Type B pancreatic cell (in vitro differentiated cells): Measurements from ENCODE around the gene ARMC5. TPM values are rescaled to one million over a fixed set of nuclear protein-coding genes. Genes with fewer than 3 reads are reported as not detected.
"Not testable (repeated sequence)": the region's sequence is repeated elsewhere in the genome, so short reads cannot be mapped to it uniquely, and the experiment has no call there.

Experiments
- DNase-seq: peaks from one replicate; pipeline ENCODE4 v3.0.0; 2021; ENCODE audit warnings: mixed read lengths; ENCODE audit not compliant: unreplicated experiment; ENCODE audit errors: extremely low spot score
- H3K27ac Mint-ChIP-seq: 2 replicates; pipeline ENCODE4 v1.8.0; 2021; ENCODE audit warnings: mild to moderate bottlenecking, mixed read lengths
- H3K27me3 Mint-ChIP-seq: 2 replicates; pipeline ENCODE4 v1.8.0; 2021; ENCODE audit warnings: mixed read lengths
- H3K36me3 Mint-ChIP-seq: 2 replicates; pipeline ENCODE4 v1.8.0; 2021; ENCODE audit warnings: mixed read lengths
- H3K4me1 Mint-ChIP-seq: one replicate; pipeline ENCODE4 v1.8.0; 2021; ENCODE audit warnings: mixed read lengths; ENCODE audit not compliant: unreplicated experiment
- H3K4me3 Mint-ChIP-seq: 2 replicates; pipeline ENCODE4 v1.8.0; 2021; ENCODE audit warnings: mild to moderate bottlenecking, mixed read lengths
- H3K9me3 Mint-ChIP-seq: 2 replicates; pipeline ENCODE4 v1.8.0; 2021; ENCODE audit warnings: mixed read lengths
- total RNA-seq: library from RNA; stranded (reverse); gene quantifications from 2 replicates; pipeline ENCODE4 v1.2.1, GENCODE V29; 2021; ENCODE audit warnings: low replicate concordance
- TF ChIP-seq, protein P1 (sequence below): fragments of 200-600 bp; sonication (generic); conservative IDR thresholded peaks from 2 replicates; pipeline ENCODE4 v1.5.0; 2021; ENCODE audit warnings: antibody characterized with exemption, mild to moderate bottlenecking

Gene ARMC5
- total RNA-seq, 1 donor from 2014 or later = 11.1 TPM

DNA sequence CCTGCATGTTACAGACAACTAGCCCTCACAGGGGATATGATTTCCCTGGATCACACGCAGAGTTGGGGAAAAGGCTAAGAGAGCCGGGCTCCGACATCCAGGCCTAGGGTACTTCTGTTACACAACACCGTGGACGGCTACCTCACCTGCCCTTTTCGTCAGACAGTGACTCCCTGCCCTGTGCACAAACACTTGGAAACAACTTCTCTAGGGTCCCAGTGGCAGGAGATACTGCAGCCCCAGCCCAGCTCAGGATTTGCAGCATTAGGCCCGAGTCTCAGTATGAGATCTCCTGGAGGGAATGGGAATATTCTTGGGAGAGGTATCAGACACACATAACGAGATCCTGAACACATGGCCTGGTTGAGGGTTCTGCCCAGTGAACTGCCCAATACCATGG is 40.6 kb downstream of the ARMC5 start:
- Mint-ChIP-seq H3K27me3 (no peaks in the 10 kb centered on the region), H3K9me3 (no peaks in the 10 kb centered on the region), H3K4me1 (peaks cover under 1% of the 10 kb centered on the region), H3K36me3 (peaks cover 5% of the 10 kb centered on the region), H3K27ac (no peak overlapping the region), H3K4me3 (no peak overlapping the region)
- DNase-seq = no peak
- TF ChIP-seq, protein P1, sequence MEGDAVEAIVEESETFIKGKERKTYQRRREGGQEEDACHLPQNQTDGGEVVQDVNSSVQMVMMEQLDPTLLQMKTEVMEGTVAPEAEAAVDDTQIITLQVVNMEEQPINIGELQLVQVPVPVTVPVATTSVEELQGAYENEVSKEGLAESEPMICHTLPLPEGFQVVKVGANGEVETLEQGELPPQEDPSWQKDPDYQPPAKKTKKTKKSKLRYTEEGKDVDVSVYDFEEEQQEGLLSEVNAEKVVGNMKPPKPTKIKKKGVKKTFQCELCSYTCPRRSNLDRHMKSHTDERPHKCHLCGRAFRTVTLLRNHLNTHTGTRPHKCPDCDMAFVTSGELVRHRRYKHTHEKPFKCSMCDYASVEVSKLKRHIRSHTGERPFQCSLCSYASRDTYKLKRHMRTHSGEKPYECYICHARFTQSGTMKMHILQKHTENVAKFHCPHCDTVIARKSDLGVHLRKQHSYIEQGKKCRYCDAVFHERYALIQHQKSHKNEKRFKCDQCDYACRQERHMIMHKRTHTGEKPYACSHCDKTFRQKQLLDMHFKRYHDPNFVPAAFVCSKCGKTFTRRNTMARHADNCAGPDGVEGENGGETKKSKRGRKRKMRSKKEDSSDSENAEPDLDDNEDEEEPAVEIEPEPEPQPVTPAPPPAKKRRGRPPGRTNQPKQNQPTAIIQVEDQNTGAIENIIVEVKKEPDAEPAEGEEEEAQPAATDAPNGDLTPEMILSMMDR = no peak

DNA sequence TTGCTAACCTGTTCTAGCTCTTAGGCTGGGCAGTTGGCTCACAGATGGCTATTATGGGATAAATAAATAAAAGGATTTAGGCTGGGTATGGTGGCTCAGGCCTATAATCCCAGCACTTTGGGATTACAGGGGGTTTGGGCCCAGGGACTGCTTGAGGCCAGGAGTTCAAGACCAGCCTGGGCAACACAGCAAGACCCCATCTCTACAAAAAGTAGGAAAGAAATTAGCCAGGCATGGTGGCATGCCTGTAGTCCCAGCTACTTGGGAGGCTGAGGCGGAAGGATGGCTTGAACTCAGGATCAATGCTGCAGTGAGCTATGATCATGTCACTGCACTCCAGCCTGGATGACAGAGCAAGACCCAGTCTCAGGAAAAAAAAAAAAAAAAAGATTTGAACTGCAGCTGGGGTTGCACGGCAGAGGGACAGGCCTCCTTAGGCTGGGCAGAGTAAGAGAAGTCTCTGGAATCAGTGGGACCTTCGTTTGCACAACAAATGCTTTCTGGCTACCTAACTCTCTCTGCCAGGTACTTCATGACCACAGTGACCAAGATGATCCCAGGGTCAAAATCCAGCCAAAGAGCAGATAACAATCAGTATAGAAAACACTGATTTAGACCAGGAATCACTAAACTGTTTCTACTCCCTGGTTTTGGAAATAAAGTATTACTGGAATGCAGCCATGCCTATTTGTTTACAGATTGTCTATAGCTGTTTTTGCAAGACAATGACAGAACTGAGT is 42.1 kb downstream of the ARMC5 start:
- H3K27ac Mint-ChIP-seq = no peak overlapping the region
- no peaks in the 10 kb centered on the region for H3K27me3 Mint-ChIP-seq
- no peak overlapping the region for H3K4me3 Mint-ChIP-seq
- no peaks in the 10 kb centered on the region for H3K9me3 Mint-ChIP-seq
- peaks cover 6% of the 10 kb centered on the region for H3K4me1 Mint-ChIP-seq
- peaks cover 8% of the 10 kb centered on the region for H3K36me3 Mint-ChIP-seq
- TF ChIP-seq, protein P1 = no peak
- no peak for DNase-seq

DNA sequence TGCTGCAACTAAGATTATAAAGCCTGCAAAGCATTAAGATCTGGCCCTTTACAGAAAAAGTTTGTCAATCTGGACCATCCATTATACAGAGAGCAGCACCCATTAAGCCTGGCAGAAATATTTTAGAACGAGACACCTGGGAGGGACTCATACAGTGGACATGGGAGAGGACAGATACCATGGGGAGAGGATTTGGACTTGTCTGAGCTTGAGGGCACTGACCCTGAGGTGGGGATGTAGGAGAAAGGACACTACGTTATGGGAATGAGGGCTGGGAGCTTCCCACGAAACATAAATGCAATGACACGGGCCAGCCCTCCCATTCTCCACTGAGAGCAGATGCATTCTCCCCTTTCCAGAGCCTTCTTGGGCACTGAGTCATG is 42.7 kb downstream of the ARMC5 start:
- peaks cover 8% of the 10 kb centered on the region for H3K36me3 Mint-ChIP-seq
- no peak overlapping the region for H3K4me3 Mint-ChIP-seq
- TF ChIP-seq, protein P1 = no peak
- H3K27me3 Mint-ChIP-seq = no peaks in the 10 kb centered on the region
- H3K4me1 Mint-ChIP-seq = peaks cover 7% of the 10 kb centered on the region
- no peak for DNase-seq
- no peaks in the 10 kb centered on the region for H3K9me3 Mint-ChIP-seq
- no peak overlapping the region for H3K27ac Mint-ChIP-seq

DNA sequence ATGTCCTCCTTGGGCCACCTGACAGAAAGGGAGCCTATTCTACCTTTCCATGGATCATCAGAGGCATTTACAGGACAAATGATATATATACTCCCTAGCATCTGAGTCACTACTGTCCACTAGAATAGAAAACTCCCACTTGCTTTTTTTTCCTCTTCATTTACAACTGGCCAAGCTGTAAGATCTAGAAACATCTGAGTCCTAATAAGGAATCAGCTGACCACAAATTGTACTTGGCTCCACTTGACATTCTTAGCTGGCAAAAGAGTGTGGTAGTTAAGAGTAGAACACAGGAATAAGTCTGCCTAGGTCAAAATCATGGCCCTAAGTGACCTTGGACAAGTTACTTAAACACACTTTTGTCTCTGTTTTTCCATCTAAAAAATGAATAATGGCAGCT is 43.7 kb downstream of the ARMC5 start:
- peaks cover 12% of the 10 kb centered on the region for H3K4me1 Mint-ChIP-seq
- peaks cover 8% of the 10 kb centered on the region for H3K36me3 Mint-ChIP-seq
- H3K4me3 Mint-ChIP-seq = no peak overlapping the region
- TF ChIP-seq, protein P1 = no peak
- H3K27me3 Mint-ChIP-seq = no peaks in the 10 kb centered on the region
- H3K9me3 Mint-ChIP-seq = no peaks in the 10 kb centered on the region
- no peak for DNase-seq
- H3K27ac Mint-ChIP-seq = no peak overlapping the region

DNA sequence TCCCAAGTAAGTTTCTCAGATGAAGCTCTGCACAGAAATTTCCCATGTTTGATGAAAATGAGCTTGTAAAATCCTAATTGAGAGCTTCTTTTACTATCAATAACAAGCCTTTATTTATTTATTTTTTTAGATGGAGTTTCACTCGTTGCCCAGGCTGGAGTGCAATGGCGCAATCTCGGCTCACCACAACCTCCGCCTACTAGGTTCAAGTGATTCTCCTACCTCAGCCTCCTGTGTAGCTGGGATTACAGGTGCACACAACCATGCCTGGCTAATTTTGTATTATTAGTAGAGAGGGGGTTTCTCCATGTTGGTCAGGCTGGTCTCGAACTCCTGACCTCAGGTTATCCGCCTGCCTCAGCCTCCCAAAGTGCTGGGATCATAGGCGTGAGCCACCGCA is 44.3 kb downstream of the ARMC5 start:
- not testable (repeated sequence) for H3K27me3 Mint-ChIP-seq, H3K27ac Mint-ChIP-seq, H3K36me3 Mint-ChIP-seq, H3K4me3 Mint-ChIP-seq, H3K9me3 Mint-ChIP-seq, DNase-seq
- H3K4me1 Mint-ChIP-seq = peaks cover 12% of the 10 kb centered on the region

DNA sequence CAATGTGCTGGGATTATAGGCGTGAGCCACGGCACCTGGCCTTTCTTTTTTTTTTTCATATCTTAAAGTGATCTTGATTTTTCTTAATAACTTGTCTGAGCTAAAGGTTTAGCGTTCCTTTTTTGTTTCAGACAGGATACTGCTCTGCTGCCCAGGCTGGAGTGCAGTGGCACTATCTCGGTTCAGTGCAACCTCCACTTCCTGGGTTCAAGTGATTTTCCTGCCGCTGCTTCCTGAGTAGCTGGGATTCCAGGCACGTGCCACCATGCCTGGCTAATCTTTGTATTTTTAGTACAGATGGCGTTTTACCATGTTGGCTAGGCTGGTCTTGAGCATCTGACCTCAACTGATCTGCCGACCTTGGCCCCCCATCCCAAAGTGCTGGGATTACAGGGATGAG is 44.9 kb downstream of the ARMC5 start:
- Mint-ChIP-seq H3K27ac (no peak overlapping the region), H3K27me3 (no peaks in the 10 kb centered on the region), H3K36me3 (peaks cover 8% of the 10 kb centered on the region), H3K4me3 (no peak overlapping the region), H3K4me1 (peaks cover 16% of the 10 kb centered on the region), H3K9me3 (no peaks in the 10 kb centered on the region)
- no peak for DNase-seq
- TF ChIP-seq, protein P1 = no peak
